Stimulated activated CD4-positive, alpha-beta T cell treated with anti-CD3 and anti-CD28 coated beads, Interleukin-1b, Interleukin-23, amount 100 ng/mL, for 1 hour (primary cell): Measurements from ENCODE around the gene SLC40A1.

Experiments
- DNase-seq, 2 donors: peaks; one replicate each; pipeline ENCODE4 v3.0.0-alpha.2; 2020; ENCODE audit warnings: low read depth in 2 of 2

SLC40A1 gene

DNA sequence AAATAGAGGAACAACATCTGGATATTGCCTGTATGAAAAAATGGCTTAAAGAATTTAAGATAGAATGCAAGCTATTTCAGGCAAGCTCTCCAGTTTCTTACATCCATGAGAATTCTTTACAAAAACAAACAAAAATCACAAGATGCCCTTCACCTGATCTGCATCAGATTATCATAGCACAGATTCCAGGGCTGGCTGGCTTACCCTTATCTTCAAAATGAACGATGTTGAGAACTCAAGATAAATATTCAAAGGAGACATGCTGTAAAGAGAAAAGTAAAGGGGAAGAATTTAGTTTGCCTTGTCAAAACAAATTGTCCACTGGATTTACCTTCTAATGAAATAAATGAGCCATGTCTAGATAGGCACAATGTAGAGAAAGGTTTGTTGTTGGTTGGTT lies 18.7 kb upstream of the SLC40A1 start:
- no peak for DNase-seq

- DNase-seq, result no peak
Measured at GRCh38 chr2:189595417-189595816, 14.8 kb upstream of the SLC40A1 start.

DNA sequence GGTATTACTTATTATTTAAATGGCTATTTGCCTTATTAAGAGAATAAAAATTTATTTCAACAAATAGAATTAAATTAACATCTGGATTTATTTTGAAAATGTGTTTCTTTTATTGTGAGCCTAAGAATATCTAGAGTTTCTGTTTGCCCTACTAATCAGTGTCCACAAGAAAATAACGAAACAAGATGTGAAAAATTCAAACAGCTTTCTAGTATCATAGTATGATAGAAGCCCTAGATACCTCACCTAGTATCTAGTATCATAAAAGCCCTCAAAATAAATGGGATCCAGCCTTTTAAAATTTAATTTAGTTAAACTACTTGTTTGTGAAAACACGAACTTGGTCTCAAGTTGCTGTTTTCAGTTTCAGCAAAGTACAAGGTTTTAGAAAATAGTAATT lies 13.7 kb upstream of the SLC40A1 start:
- DNase-seq, result no peak

DNA sequence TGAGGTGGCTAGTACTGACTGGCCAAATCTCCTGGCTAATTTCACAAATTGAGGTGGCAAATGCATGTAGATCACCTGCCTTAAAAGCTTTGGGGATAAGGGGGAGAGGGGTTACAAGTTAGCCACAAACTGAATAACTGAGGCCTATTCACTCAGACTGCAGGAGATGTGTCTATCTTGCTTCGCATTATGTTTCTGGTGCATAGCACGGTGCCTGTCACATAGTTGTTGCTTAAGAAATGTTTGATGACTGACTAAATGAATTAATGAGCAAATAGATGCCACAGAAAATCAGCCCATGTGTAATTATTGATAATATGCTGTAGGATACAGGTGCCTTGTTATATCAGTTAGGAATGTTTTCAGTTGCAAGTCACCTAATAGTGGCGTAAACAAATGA lies 12.5 kb upstream of the SLC40A1 start:
- DNase-seq, result no peak

DNA sequence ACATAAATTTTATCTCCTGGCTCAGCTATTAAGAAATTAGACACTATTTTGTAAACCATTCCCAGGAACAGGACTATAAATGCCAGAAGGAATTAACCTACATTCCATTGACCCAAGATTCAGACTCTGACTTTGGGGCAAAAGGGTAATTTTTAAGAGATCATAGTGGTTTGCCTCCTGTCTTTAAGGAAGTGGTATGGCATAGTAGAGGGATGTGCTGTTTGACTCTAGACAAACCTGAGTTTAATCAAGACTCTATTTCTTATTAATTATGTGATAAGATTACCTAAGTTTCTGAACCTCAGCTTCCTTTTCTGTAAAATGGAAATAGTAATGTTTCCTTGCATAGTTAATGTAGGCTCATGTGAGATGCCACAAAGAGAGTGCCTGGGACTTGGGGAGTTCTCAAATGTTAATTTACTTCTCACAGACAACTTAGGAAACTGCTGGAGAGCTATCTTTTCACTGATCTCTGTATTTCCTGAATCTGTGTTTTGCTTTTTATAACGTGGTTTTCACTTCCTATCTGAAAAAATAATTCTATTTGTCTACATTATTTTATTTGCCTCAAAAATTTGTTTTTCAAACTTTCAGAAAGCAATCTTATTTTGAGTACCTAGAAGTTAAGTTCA lies 11.9 kb upstream of the SLC40A1 start:
- DNase-seq, result no peak

GRCh38 chr2:189587780-189588179 lies 7.2 kb upstream of the SLC40A1 start:
- no peak for DNase-seq

DNA sequence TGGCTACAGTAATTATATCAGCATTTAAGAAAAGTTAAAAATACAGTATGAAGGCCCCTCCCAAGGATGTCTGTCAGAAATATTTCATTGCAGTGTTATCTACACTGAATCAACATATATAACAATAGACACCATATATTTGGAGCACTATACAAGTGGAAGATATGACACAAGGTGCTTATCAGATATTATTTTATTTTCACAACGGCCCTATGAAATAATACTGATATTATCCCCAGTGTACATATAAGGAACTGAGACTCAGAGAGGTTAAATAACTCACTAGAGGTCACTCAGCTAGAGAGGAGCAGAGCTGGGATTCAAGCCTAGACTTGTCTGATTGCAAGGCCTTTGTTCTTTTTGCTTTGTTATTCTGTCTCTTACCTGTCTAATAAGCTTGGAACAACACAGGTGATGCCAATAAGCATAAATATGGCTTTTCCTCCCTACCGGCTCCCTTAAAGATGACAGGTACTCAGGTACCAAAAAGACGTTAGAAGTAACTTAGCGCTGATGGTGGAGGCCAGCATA lies 4.7 kb upstream of the SLC40A1 start:
- DNase-seq, result no peak

- no peak for DNase-seq
Measured at GRCh38 chr2:189584686-189585085, 4.1 kb upstream of the SLC40A1 start.

GRCh38 chr2:189583227-189584198 lies 2.9 kb upstream of the SLC40A1 start:
- no peak for DNase-seq

DNA sequence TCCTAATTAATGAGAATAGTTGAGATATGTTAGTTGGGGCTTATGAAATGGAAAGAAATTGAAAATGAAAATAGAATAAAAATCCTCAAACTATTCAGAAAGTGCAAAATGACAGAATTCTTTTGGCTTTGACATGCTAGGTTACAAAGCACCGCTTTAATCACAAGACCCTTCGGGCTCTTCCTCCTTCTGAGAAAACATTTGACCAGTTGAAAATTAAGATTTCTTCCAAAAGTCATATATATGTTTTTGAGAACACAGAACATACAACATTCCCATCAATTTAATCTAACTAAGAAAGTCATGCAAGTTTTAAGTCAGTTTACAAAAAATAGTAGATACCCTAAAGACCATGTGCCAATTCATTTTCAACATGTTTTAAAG lies 2.2 kb upstream of the SLC40A1 start:
- DNase-seq, result no peak

- no peak for DNase-seq
Measured at GRCh38 chr2:189582140-189582808, 1.7 kb upstream of the SLC40A1 start.

- DNase-seq, result no peak
Measured at GRCh38 chr2:189581354-189582139, 961 bp upstream of the SLC40A1 start.

- DNase-seq, result no peak
Measured at GRCh38 chr2:189580241-189580651, 340 bp downstream of the SLC40A1 start.

GRCh38 chr2:189579585-189580186 lies 900 bp downstream of the SLC40A1 start:
- DNase-seq, result no peak

DNA sequence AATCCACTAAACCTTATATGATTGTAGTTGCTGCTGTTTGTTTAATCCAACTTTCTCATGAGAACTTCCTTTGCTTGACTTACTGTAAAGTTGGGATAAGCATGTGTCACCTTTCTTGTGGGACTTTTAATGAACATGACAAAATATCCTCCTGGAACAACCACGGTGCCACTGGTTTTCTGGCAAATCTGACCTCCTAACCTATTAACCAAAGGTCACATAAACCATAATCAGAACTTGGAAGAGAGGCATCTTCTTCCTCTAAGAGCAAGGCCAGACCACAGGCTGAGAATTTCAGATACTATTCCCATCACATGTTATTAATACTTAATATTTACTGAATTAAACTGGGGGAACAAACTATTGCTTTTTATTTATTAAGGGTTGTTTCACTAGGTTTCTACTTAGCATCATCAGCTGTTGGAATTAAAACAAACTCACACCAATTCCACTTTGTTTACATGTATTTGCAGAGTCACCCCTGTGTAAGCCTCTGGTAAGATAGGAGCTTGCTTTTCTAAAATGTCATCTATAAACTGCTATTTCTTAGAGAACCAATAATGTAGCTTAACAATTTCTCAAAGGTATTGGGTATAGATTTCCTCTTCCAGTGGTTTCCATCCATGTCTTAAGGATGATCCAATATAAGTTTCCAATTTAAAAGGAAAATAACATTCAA lies 2.2 kb downstream of the SLC40A1 start:
- DNase-seq, result no peak

DNA sequence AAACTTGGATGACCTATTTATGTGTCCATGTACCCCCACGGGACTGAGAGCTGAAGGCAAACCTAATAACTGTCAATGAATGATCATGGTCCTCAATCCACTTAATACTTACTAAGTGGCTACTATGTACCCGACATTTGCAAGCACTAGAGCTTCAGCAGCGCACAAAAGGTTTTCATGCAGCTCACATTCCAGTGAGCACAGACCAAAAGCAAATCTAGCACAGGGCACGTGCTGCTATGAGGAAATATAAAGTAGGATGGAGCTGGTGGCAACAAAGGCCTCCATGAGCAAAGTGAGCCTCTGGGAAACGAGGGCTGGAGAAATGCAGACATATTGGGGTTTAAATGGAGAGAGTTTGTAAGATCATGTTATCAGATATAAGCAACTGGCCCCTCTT lies 3.5 kb downstream of the SLC40A1 start:
- no peak for DNase-seq

GRCh38 chr2:189576396-189576795 lies 4.2 kb downstream of the SLC40A1 start:
- no peak for DNase-seq

DNA sequence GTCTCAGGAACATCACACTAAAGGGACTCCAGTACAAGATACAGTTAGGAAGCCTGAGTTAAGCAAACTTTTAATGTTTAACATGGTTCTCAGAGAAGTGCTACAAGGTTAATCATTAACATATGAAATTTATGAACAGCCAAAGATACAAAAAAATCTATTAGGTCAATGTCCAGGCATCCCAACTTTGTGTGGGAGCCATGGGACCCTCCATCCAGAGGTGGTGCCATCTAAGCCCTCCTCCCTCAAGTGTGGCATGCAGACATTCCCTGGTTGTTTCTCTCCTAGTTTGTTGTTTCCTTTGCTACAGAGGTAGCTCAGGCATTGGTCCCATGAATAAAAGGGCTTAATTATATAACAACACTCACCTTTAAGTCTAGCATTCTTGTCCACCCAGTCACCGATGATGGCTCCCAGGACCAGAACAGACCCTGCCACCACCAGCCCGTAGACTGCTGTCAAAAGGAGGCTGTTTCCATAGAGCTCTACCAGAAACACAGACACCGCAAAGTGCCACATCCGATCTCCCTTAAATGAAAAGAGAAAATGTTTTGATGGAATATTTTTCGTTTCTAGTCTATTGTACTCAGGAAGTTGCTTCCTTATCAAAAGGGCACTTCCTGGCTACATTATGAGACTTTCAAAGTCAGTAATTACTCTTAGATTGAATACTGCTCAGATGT lies 5.7 kb downstream of the SLC40A1 start:
- no peak for DNase-seq

- DNase-seq, result no peak
Measured at GRCh38 chr2:189570570-189571031, 10.0 kb downstream of the SLC40A1 start.
